Measurements from ENCODE around the gene PXDN. TPM values are rescaled to one million over a fixed set of nuclear protein-coding genes. Genes with fewer than 3 reads are reported as not detected.

The PXDN gene
- total RNA-seq, 6 experiments from 2014 or later: 283 to 403 (median 323) TPM

DNA sequence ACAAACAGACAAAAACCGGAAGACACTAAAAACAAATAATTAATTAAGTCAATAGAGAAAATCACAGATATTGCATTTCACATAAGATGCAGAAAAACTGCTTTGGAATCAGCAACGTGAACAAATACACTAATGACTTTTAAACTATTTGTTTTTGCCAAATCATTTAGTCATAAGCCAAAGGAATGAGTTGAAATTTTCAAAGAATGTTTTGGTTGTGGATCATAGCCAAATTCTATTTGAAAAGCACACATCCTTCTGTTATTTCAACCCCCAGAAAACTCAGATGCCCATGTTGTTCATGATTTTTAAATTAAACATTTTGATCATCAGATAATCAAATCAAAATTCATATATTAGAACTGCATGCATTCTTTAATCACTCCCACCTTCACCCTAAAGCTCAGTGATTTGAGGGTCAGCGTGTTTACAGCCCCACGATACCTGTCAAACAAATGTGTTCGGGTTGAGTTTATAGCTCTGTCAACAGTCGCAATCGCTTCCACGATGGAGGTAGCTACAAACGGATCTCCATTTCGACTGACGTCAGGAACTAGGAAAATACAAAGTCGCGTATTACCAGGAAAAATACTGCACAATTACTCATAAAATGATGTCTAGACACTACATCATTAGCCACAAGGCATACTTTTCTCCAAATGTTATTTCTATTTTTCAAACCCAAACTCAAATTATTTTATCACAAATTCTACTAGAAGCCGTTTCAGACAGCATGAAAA, 90.2 kb downstream of the PXDN start:
- peak; percentile 72 for DNase-seq
- peaks cover 34% of the 10 kb centered on the region for H3K36me3 Mint-ChIP-seq (ENCODE audit: low read depth)
- H3K27ac Mint-ChIP-seq: no peak overlapping the region
- peaks cover 5% of the 10 kb centered on the region; the same call in 1 of the 2 replicates for H3K4me1 Mint-ChIP-seq (ENCODE audit: low read depth)
- H3K9me3 Mint-ChIP-seq: no peaks in the 10 kb centered on the region
- no peak overlapping the region for H3K4me3 Mint-ChIP-seq
- H3K27me3 Mint-ChIP-seq (ENCODE audit: insufficient read depth): peaks cover 14% of the 10 kb centered on the region
- TF ChIP-seq CTCF (IDR thresholded peaks at IDR 0.05): no peak

GRCh38 chr2:1652034-1652790, 92.1 kb downstream of the PXDN start:
- peaks cover 5% of the 10 kb centered on the region; the same call in 1 of the 2 replicates for H3K4me1 Mint-ChIP-seq (ENCODE audit: low read depth)
- no peaks in the 10 kb centered on the region for H3K9me3 Mint-ChIP-seq
- H3K27me3 Mint-ChIP-seq (ENCODE audit: insufficient read depth): peaks cover 13% of the 10 kb centered on the region
- no peak for TF ChIP-seq CTCF (IDR thresholded peaks at IDR 0.05)
- no peak overlapping the region; the same call in 1 of the 2 replicates for H3K27ac Mint-ChIP-seq
- H3K4me3 Mint-ChIP-seq: no peak overlapping the region
- DNase-seq: no peak
- H3K36me3 Mint-ChIP-seq (ENCODE audit: low read depth): peaks cover 44% of the 10 kb centered on the region

GRCh38 chr2:1651121-1652033, 92.9 kb downstream of the PXDN start:
- Mint-ChIP-seq H3K27me3 (ENCODE audit: insufficient read depth) (peaks cover 9% of the 10 kb centered on the region), H3K4me1 (ENCODE audit: low read depth) (peaks cover 5% of the 10 kb centered on the region; the same call in 1 of the 2 replicates), H3K27ac (no peak overlapping the region), H3K9me3 (no peaks in the 10 kb centered on the region), H3K36me3 (ENCODE audit: low read depth) (peaks cover 44% of the 10 kb centered on the region), H3K4me3 (no peak overlapping the region)
- no peak for DNase-seq
- no peak for TF ChIP-seq CTCF (IDR thresholded peaks at IDR 0.05)

DNA sequence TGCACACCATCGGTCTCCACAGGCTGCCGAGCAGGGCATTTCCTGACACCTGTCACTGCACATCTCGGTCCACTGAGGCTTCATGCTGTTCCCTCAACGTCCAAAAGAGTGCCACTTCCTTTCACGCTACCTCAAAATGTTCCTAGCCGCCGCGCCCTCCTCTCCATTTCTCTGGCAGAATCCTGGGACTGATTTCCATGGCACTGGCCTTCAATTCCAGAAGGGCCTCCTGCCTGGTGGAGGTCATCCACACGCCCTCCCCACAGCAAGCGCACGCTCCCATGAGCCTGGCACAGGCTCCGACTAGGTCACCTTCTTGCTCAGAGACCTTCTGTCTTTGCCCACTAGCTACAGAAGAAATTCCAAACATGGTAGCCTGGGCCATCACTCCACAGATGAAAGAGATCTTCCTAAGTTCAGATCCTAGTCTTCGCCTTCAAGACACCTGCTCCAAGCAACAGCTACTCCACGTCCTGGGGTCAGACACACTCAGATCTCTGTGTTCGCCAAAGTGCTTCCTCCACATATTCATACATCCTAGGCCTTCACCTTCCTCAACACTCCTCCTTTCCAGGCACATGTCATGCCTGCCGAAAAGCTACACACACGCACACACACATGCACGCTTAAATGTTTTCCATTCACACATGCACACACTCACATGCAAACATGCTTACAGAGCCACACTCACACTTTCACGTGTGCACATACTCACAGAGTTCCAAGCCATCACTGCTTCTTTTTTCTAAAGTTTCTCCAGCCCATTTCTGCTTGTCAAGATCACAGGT, 94.0 kb downstream of the PXDN start:
- Mint-ChIP-seq H3K36me3 (ENCODE audit: low read depth) (peaks cover 48% of the 10 kb centered on the region), H3K4me1 (ENCODE audit: low read depth) (peaks cover 10% of the 10 kb centered on the region), H3K27ac (no peak overlapping the region)

More for the DNA sequence above, 94.0 kb downstream of the PXDN start:
- H3K27me3 Mint-ChIP-seq (ENCODE audit: insufficient read depth): peaks cover 9% of the 10 kb centered on the region
- H3K4me3 Mint-ChIP-seq: no peak overlapping the region
- DNase-seq: no peak
- no peak for TF ChIP-seq CTCF (IDR thresholded peaks at IDR 0.05)
- no peaks in the 10 kb centered on the region for H3K9me3 Mint-ChIP-seq

Data from HFFc6 (cell line).